WTC11 (cell line): ENCODE data around the gene EXOC4.
A peak's percentile ranks its signal among the peaks of the same experiment; 100 is the strongest.

ENCODE experiments used
- ELF4 ChIP-seq: sonication (generic); formaldehyde crosslinking; IDR thresholded peaks from 2 replicates; pipeline ENCODE4 v1.8.1; 2022; ENCODE audit warnings: low read depth, mild to moderate bottlenecking, moderate library complexity, missing genetic modification reagents
- SP1 ChIP-seq: sonication (generic); formaldehyde crosslinking; conservative IDR thresholded peaks from 2 replicates; pipeline ENCODE4 v1.8.1; 2022; ENCODE audit warnings: missing genetic modification reagents
- TF ChIP-seq, protein P1 (sequence below): fragments of 200-600 bp; IDR thresholded peaks from 2 replicates; pipeline ENCODE4 v1.8.0; 2022; ENCODE audit warnings: antibody characterized with exemption

DNA sequence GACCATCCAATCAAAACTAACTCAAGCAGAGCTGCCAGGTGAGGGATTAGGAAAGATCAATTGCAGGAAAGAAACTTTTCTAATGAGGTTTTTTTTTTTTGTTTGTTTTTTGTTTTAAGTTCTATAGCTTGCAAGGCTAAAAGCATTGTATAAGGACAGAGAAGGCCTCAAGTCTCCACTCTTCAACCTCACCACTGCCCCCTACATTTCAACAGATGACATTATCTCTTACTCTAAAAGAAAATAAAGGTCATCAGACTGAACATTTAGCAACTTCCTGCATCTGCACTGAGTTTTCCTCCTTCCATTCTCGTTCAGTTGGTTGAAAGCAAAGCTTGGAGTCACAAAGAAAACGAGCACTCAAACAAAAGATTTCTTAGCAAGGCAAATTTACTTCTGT lies 45.2 kb upstream of the EXOC4 start:
- TF ChIP-seq, protein P1, sequence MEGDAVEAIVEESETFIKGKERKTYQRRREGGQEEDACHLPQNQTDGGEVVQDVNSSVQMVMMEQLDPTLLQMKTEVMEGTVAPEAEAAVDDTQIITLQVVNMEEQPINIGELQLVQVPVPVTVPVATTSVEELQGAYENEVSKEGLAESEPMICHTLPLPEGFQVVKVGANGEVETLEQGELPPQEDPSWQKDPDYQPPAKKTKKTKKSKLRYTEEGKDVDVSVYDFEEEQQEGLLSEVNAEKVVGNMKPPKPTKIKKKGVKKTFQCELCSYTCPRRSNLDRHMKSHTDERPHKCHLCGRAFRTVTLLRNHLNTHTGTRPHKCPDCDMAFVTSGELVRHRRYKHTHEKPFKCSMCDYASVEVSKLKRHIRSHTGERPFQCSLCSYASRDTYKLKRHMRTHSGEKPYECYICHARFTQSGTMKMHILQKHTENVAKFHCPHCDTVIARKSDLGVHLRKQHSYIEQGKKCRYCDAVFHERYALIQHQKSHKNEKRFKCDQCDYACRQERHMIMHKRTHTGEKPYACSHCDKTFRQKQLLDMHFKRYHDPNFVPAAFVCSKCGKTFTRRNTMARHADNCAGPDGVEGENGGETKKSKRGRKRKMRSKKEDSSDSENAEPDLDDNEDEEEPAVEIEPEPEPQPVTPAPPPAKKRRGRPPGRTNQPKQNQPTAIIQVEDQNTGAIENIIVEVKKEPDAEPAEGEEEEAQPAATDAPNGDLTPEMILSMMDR = peak; percentile 36; the same call in 1 of the 2 replicates
- no peak for TF ChIP-seq SP1 (CRISPR knock-in tag)
- no peak for TF ChIP-seq ELF4 (CRISPR knock-in tag)
